Measurements from ENCODE around the gene VMAC. TPM values are rescaled to one million over a fixed set of nuclear protein-coding genes. Genes with fewer than 3 reads are reported as not detected.

Gene VMAC
- total and polyA plus RNA-seq, 2 donors (not counting 3 experiments of a cell fraction or from before 2014, with no cell fraction given): 4.7 to 6.9 TPM

DNA sequence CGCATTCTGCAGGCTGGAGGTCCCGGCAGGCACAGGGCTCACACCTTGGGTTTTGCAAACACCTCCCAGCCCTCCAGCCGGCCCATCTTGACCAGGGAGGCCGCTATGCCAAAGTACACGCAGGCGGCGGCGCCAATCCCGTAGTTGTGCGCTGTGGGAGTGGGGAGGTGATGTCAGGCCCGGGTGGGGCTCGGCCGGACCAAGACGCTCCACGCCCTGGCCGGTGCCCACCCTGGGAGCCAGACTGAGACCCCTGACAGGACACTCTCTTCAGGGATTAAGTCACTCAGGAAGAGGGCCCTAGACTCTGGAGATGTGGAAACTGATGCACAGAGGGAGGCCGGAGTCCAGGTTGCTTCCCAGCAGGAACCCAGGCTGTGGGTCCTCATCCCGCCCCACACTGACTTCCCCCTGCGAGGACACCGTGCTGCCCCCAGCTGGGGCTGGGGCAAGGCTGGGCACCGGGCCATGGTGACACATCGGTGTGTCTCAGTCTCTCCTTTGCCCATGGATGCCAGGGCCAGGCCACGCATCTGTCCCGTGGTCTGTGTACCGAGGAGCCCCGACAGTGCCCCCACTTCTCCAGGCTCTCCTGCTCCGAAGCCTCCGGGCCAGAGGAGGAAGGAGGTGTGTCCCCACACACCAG is 9.8 kb upstream of the VMAC start:
- BruUV-seq (replicated peaks): no TSS peak
- no peak for TF ChIP-seq MYC (IDR thresholded peaks at IDR 0.05; ENCODE audit: low read depth, low read length)
- no peak for TF ChIP-seq FOS (IDR thresholded peaks at IDR 0.05; ENCODE audit: borderline replicate concordance, insufficient read depth, low read length)
- TF ChIP-seq, protein P1, sequence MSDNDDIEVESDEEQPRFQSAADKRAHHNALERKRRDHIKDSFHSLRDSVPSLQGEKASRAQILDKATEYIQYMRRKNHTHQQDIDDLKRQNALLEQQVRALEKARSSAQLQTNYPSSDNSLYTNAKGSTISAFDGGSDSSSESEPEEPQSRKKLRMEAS (IDR thresholded peaks at IDR 0.05; ENCODE audit: insufficient read depth, insufficient read length): no peak
- TF ChIP-seq, protein P2, sequence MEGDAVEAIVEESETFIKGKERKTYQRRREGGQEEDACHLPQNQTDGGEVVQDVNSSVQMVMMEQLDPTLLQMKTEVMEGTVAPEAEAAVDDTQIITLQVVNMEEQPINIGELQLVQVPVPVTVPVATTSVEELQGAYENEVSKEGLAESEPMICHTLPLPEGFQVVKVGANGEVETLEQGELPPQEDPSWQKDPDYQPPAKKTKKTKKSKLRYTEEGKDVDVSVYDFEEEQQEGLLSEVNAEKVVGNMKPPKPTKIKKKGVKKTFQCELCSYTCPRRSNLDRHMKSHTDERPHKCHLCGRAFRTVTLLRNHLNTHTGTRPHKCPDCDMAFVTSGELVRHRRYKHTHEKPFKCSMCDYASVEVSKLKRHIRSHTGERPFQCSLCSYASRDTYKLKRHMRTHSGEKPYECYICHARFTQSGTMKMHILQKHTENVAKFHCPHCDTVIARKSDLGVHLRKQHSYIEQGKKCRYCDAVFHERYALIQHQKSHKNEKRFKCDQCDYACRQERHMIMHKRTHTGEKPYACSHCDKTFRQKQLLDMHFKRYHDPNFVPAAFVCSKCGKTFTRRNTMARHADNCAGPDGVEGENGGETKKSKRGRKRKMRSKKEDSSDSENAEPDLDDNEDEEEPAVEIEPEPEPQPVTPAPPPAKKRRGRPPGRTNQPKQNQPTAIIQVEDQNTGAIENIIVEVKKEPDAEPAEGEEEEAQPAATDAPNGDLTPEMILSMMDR (IDR thresholded peaks at IDR 0.05; ENCODE audit: extremely low read depth in 1 of 2, insufficient read depth in 1 of 2, low read depth in 1 of 2, low read length in 2 of 2): no peak
- no peak for TF ChIP-seq GATA2 (IDR thresholded peaks at IDR 0.05; ENCODE audit: insufficient read depth, insufficient read length, low read depth, low read length)
- no peak for TF ChIP-seq EZH2 (IDR thresholded peaks at IDR 0.05; ENCODE audit: borderline replicate concordance, low read depth, low read length, severe bottlenecking)
- no peak for TF ChIP-seq POLR2AphosphoS5 (IDR thresholded peaks at IDR 0.05; ENCODE audit: insufficient read depth, low read depth, low read length)
- TF ChIP-seq POLR2A (IDR thresholded peaks at IDR 0.05; ENCODE audit: low read depth, low read length): no peak
- TF ChIP-seq JUN (IDR thresholded peaks at IDR 0.05; ENCODE audit: borderline replicate concordance, insufficient read depth, insufficient read length, low read depth): no peak
- Histone ChIP-seq H3K79me2 (ENCODE audit: control insufficient read depth, insufficient read depth, low read length) (peaks cover 8% of the 10 kb centered on the region), H3K9ac (replicated peaks; ENCODE audit: extremely low read depth, insufficient read depth, low read length) (no peak overlapping the region), H3K4me1 (ENCODE audit: control insufficient read depth, extremely low read depth, insufficient read depth, low read length) (peaks cover 19% of the 10 kb centered on the region), H3K4me2 (ENCODE audit: insufficient read depth, low read length) (no peak overlapping the region), H3K9me1 (replicated peaks; ENCODE audit: control insufficient read depth, extremely low read depth, insufficient read depth, low read length) (no peaks in the 10 kb centered on the region), H3K4me3 (replicated peaks in 1 of 3; ENCODE audit: insufficient read depth in 1 of 3, low read depth in 1 of 3, low read length in 3 of 3) (no peak overlapping the region), H3K27me3 (ENCODE audit: control insufficient read depth in 2 of 2, insufficient read depth in 2 of 2, low read length in 2 of 2) (no peaks in the 10 kb centered on the region), H3K36me3 (ENCODE audit: control insufficient read depth in 2 of 2, extremely low read depth in 1 of 2, insufficient read depth in 2 of 2, low read length in 2 of 2) (peaks cover 0 to 15% of the 10 kb centered on the region in 2 experiments), H3K27ac (ENCODE audit: insufficient read depth, low read depth, low read length) (no peak overlapping the region), H4K20me1 (replicated peaks; ENCODE audit: control insufficient read depth, extremely low read depth, insufficient read depth, low read length) (no peaks in the 10 kb centered on the region), H3K9me3 (replicated peaks; ENCODE audit: control insufficient read depth, insufficient read depth, low read length) (no peaks in the 10 kb centered on the region), H2AFZ (ENCODE audit: low read depth, low read length) (no peak overlapping the region)
- POLR2A ChIA-PET: no interaction called here
- FAIRE-seq (no peak), DNase-seq (ENCODE audit: low read depth, low spot score) (no peak)
- intact Hi-C loops (cut with micrococcal nuclease): no loop called here
- dilution Hi-C loops (cut with MboI; ENCODE audit: extremely low pct_ligation_motif_present, low sequenced_read_pairs): no loop called here
- CTCF ChIA-PET: no interaction called here
